DND-41 (cell line): ENCODE results near the gene TRIM45.

Source experiments
- ATAC-seq: fragments of 200-7000 bp; cut with Tn5 transposase; 3 replicates; pipeline ENCODE4 v1.9.1; 2021; ENCODE audit warnings: low read depth; ENCODE audit not compliant: insufficient read depth
- DNase-seq: peaks from one replicate; pipeline ENCODE4 v3.0.0-alpha.2; 2020
- H2AFZ ChIP-seq: 2 replicates; pipeline ENCODE4 v1.6.0; 2012; ENCODE audit warnings: low read depth, low read length
- H3K27ac ChIP-seq: 2 replicates; pipeline ENCODE4 v1.5.1; 2012; ENCODE audit warnings: low read length, inconsistent platforms
- H3K27me3 ChIP-seq: fragments of 200-600 bp; sonication (generic); 2 replicates; pipeline ENCODE4 v1.6.0; 2012; ENCODE audit warnings: low read length, mild to moderate bottlenecking, inconsistent platforms; ENCODE audit not compliant: insufficient read depth, poor library complexity
- H3K36me3 ChIP-seq: 2 replicates; pipeline ENCODE4 v1.5.1; 2012; ENCODE audit warnings: low read length, inconsistent platforms; ENCODE audit not compliant: insufficient read depth
- H3K4me1 ChIP-seq: 2 replicates; pipeline ENCODE4 v1.5.1; 2012; ENCODE audit warnings: mild to moderate bottlenecking, low read length; ENCODE audit not compliant: insufficient read depth
- H3K4me2 ChIP-seq: 2 replicates; pipeline ENCODE4 v1.6.0; 2012; ENCODE audit warnings: mild to moderate bottlenecking, moderate library complexity, low read length, inconsistent platforms; ENCODE audit not compliant: insufficient read depth
- H3K4me3 ChIP-seq, 2 experiments: fragments of 200-600 bp in 1 of 2; shearing (Covaris generic) in 1 of 2; 2 replicates each; pipeline ENCODE4 v1.5.1; 2012 to 2016; ENCODE audit warnings: inconsistent platforms in 2 of 2, low read length in 2 of 2, mild to moderate bottlenecking in 2 of 2, low read depth in 1 of 2, moderate library complexity in 1 of 2
- H3K79me2 ChIP-seq: 2 replicates; pipeline ENCODE4 v1.6.0; 2012; ENCODE audit warnings: low read length, inconsistent platforms; ENCODE audit not compliant: insufficient read depth
- H3K9ac ChIP-seq: 2 replicates; pipeline ENCODE4 v1.6.0; 2012; ENCODE audit warnings: low read depth, mild to moderate bottlenecking, inconsistent platforms, low read length, moderate library complexity
- H3K9me3 ChIP-seq: 2 replicates; pipeline ENCODE4 v1.5.1; 2012; ENCODE audit warnings: low read length, moderate library complexity, mild to moderate bottlenecking, inconsistent platforms; ENCODE audit not compliant: insufficient read depth, severe bottlenecking
- H4K20me1 ChIP-seq: 2 replicates; pipeline ENCODE4 v1.6.0; 2012; ENCODE audit warnings: low read length; ENCODE audit not compliant: insufficient read depth
- CTCF ChIP-seq: IDR thresholded peaks from 2 replicates; pipeline ENCODE4 v1.5.1; 2012; ENCODE audit warnings: borderline replicate concordance, low read length, moderate library complexity, mild to moderate bottlenecking; ENCODE audit not compliant: poor library complexity, severe bottlenecking; ENCODE audit errors: extremely low read depth
- EZH2 ChIP-seq: IDR thresholded peaks from 3 replicates; pipeline ENCODE4 v1.6.1; 2012; ENCODE audit warnings: borderline replicate concordance, low read depth, mild to moderate bottlenecking, moderate library complexity, low read length, inconsistent platforms; ENCODE audit not compliant: severe bottlenecking

The TRIM45 gene

GRCh38 chr1:117096951-117097408 lies 24.6 kb downstream of the TRIM45 start:
- Histone ChIP-seq H3K36me3 (peaks cover 99% of the 10 kb centered on the region), H3K4me3 (no peak overlapping the region), H3K4me1 (no peaks in the 10 kb centered on the region), H3K4me2 (no peak overlapping the region), H3K9me3 (no peaks in the 10 kb centered on the region), H3K79me2 (no peaks in the 10 kb centered on the region), H4K20me1 (no peaks in the 10 kb centered on the region), H2AFZ (no peak overlapping the region), H3K27me3 (no peaks in the 10 kb centered on the region), H3K27ac (no peak overlapping the region), H3K9ac (no peak overlapping the region)
- ATAC-seq (no peak), DNase-seq (no peak)
- TF ChIP-seq CTCF (no peak), EZH2 (no peak)

DNA sequence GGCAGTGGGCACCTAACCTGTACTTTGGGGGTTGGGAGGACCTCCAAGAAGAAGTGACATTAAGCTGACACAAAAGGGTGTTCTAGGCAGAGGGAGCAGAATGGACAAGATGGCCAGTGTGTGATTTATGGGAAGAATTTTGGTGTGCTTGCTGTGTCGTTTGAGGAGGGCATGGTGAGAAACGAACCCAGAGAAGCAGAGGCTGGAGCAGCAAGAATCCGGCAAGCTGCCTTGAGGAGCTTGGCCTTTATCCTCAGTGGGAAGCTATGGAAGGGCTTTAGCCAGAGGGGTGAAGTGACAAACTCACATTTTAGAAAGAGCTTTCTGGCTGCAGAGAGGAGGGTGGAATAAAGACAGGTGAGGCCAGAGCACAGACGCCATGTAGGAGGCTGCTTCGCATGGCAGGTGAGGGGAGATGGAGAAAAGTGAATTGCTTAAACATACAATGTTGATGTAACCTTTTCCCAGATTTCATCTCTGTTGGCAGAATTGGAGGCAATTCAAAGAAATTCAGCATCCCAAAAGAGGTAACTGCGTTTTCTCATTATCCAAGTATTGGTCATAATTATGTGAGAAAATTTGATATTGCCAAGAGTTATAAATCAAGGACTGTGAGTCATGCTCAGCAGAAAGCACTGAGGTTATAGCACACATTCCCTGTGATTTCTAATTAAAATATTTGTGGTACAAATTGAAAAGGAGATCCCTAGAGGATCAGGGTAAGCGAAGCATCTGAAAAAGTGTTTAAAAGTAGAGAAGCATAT lies 26.5 kb downstream of the TRIM45 start:
- Histone ChIP-seq H3K27ac (no peak overlapping the region), H3K4me1 (no peaks in the 10 kb centered on the region), H4K20me1 (no peaks in the 10 kb centered on the region), H3K4me3 (no peak overlapping the region), H3K36me3 (peaks cover 99% of the 10 kb centered on the region), H2AFZ (no peak overlapping the region), H3K4me2 (no peak overlapping the region), H3K27me3 (no peaks in the 10 kb centered on the region), H3K9ac (no peak overlapping the region), H3K79me2 (no peaks in the 10 kb centered on the region), H3K9me3 (no peaks in the 10 kb centered on the region)
- DNase-seq (no peak), ATAC-seq (no peak)
- TF ChIP-seq CTCF (no peak), EZH2 (no peak)

GRCh38 chr1:117093870-117094621 lies 27.5 kb downstream of the TRIM45 start:
- DNase-seq (peak; percentile 20), ATAC-seq (peak; percentile 64)
- Histone ChIP-seq H3K9ac (no peak overlapping the region), H3K79me2 (no peaks in the 10 kb centered on the region), H3K4me1 (no peaks in the 10 kb centered on the region), H4K20me1 (no peaks in the 10 kb centered on the region), H3K36me3 (peaks cover 99% of the 10 kb centered on the region), H3K4me3 (no peak overlapping the region), H3K4me2 (no peak overlapping the region), H2AFZ (no peak overlapping the region), H3K27ac (no peak overlapping the region), H3K9me3 (no peaks in the 10 kb centered on the region), H3K27me3 (no peaks in the 10 kb centered on the region)
- TF ChIP-seq CTCF (peak; percentile 36), EZH2 (no peak)
